Measurements from ENCODE around the gene RRAS2. TPM values are rescaled to one million over a fixed set of nuclear protein-coding genes. Genes with fewer than 3 reads are reported as not detected.

Gene RRAS2
- total RNA-seq, 1 experiment from 2014 or later = 158 TPM

GRCh38 chr11:14386895-14387480, 28.0 kb upstream of the RRAS2 start:
- Histone ChIP-seq H4K5ac (ENCODE audit: insufficient read length, low read depth, low read length) (no peak overlapping the region), H4K91ac (ENCODE audit: insufficient read length, low read depth, low read length) (no peak overlapping the region), H3K79me2 (ENCODE audit: insufficient read depth, low read length) (no peaks in the 10 kb centered on the region), H3K9ac (ENCODE audit: extremely low read depth, insufficient read length, low read length) (no peak overlapping the region), H2BK20ac (ENCODE audit: low read depth, low read length, poor library complexity, severe bottlenecking) (no peak overlapping the region), H3K27ac (ENCODE audit: insufficient read length, low read depth, low read length) (no peak overlapping the region), H2BK5ac (ENCODE audit: insufficient read length, low read length) (no peak overlapping the region), H4K20me1 (ENCODE audit: control insufficient read depth, insufficient read depth, insufficient read length) (no peaks in the 10 kb centered on the region), H3K56ac (ENCODE audit: insufficient read length, low read depth, low read length) (no peak overlapping the region), H2BK12ac (ENCODE audit: insufficient read length, low read depth, low read length) (no peak overlapping the region), H2BK120ac (ENCODE audit: low read depth, low read length, poor library complexity, severe bottlenecking) (no peak overlapping the region), H3K4me2 (ENCODE audit: insufficient read depth, insufficient read length, low read length) (no peak overlapping the region), H4K8ac (replicated peaks; ENCODE audit: insufficient read length, low read depth, low read length) (no peak overlapping the region), H3K14ac (ENCODE audit: insufficient read depth, low read length) (no peak overlapping the region), H2AK5ac (ENCODE audit: insufficient read length, low read length) (no peak overlapping the region), H3K27me3 (ENCODE audit: insufficient read depth, low read length) (no peaks in the 10 kb centered on the region), H3K79me1 (ENCODE audit: insufficient read depth, low read depth, low read length, poor library complexity, severe bottlenecking) (no peaks in the 10 kb centered on the region), H3K4me1 (ENCODE audit: insufficient read depth, low read length) (0 out of 2 replicates have a peak, but pooled peaks cover 3% of the 10 kb centered on the region), H2BK15ac (ENCODE audit: low read depth, low read length) (no peak overlapping the region), H3K18ac (ENCODE audit: insufficient read length, low read depth, low read length) (no peak overlapping the region), H3K4ac (ENCODE audit: low read depth, low read length) (no peak overlapping the region), H2AFZ (ENCODE audit: low read length) (no peak overlapping the region), H3K9me3 (ENCODE audit: control insufficient read depth, low read depth, low read length) (no peaks in the 10 kb centered on the region), H3K23ac (ENCODE audit: insufficient read length, low read depth, low read length) (no peak overlapping the region), H3K23me2 (ENCODE audit: insufficient read length, low read depth, low read length, poor library complexity, severe bottlenecking) (no peaks in the 10 kb centered on the region), H3T11ph (ENCODE audit: low read length) (no peak overlapping the region)
- Mint-ChIP-seq H3K27ac (no peak overlapping the region; a peak in 1 of 7 replicates), H3K36me3 (ENCODE audit: insufficient read depth in 1 of 3, low read depth in 3 of 3) (no peaks in the 10 kb centered on the region), H3K27me3 (ENCODE audit: low read depth) (peaks cover 26% of the 10 kb centered on the region), H3K4me1 (peaks cover 16 to 27% of the 10 kb centered on the region in 2 experiments), H3K4me3 (no peak overlapping the region), H3K9me3 (no peaks in the 10 kb centered on the region)
- DNase-seq = peak; percentile 78
- WGBS (ENCODE audit: extremely low coverage, insufficient read length, low lambda C conversion rate) = no CpG with 5 or more reads among the region's 4 CpGs
- no peak for TF ChIP-seq CTCF (conservative IDR thresholded peaks at IDR 0.05)

Data from H9 (cell line).